Measurements from ENCODE around the gene GPRASP1.

GPRASP1 gene

GRCh38 chrX:102650903-102651241 is 411 bp upstream of the GPRASP1 start:
- Histone ChIP-seq H2BK5ac (ENCODE audit: low read depth, low read length, poor library complexity, severe bottlenecking) (no peak overlapping the region), H2AK5ac (ENCODE audit: low read length, severe bottlenecking) (no peak overlapping the region), H3K4me2 (ENCODE audit: low read length, poor library complexity, severe bottlenecking) (peak overlapping the region; percentile 87), H3K23ac (ENCODE audit: low read length in 2 of 2) (no peak overlapping the region), H3K4me1 (ENCODE audit: control insufficient read depth, insufficient read depth, low read depth, low read length) (peaks cover 4% of the 10 kb centered on the region), H3K4ac (ENCODE audit: low read depth in 1 of 2, low read length in 2 of 2) (no peak overlapping the region), H3K14ac (ENCODE audit: low read length in 2 of 2) (no peak overlapping the region), H4K8ac (ENCODE audit: low read length) (no peak overlapping the region), H3K79me1 (replicated peaks; ENCODE audit: low read length, poor library complexity, severe bottlenecking) (peaks cover 9% of the 10 kb centered on the region), H2BK15ac (ENCODE audit: low read depth, poor library complexity, severe bottlenecking) (no peak overlapping the region), H3K9me3 (ENCODE audit: control insufficient read depth, low read length) (no peaks in the 10 kb centered on the region), H3K27ac (ENCODE audit: low read length, poor library complexity, severe bottlenecking) (no peak overlapping the region), H2BK120ac (ENCODE audit: low read depth, low read length) (no peak overlapping the region), H2BK12ac (ENCODE audit: low read length in 2 of 2) (no peak overlapping the region), H3K27me3 (ENCODE audit: control insufficient read depth in 1 of 2, insufficient read depth in 1 of 2, low read length in 2 of 2) (no peaks in the 10 kb centered on the region), H2AFZ (ENCODE audit: low read depth, low read length) (no peak overlapping the region), H3K18ac (ENCODE audit: low read depth in 1 of 2, low read length in 2 of 2) (peak overlapping the region in 1 of 2 experiments; percentile 34), H3K4me3 (ENCODE audit: insufficient read depth in 1 of 2, low read depth in 1 of 2, low read length in 2 of 2) (peak overlapping the region; percentile 59 to 76), H3K36me3 (ENCODE audit: control insufficient read depth in 1 of 2, insufficient read depth in 2 of 2, low read depth in 1 of 2, low read length in 2 of 2) (no peaks in the 10 kb centered on the region), H4K91ac (ENCODE audit: low read length) (no peak overlapping the region), H3K9ac (ENCODE audit: low read length) (peak overlapping the region; percentile 85)
- DNase-seq, result no peak
- 0% methylated on average over 2 of the region's 23 CpGs for WGBS

- H3K9ac ChIP-seq (ENCODE audit: low read length), result peak overlapping the region; percentile 85
- peaks cover 9% of the 10 kb centered on the region for H3K79me1 ChIP-seq (replicated peaks; ENCODE audit: low read length, poor library complexity, severe bottlenecking)
- peak overlapping the region in 1 of 2 experiments; percentile 12 for H3K18ac ChIP-seq (ENCODE audit: low read depth in 1 of 2, low read length in 2 of 2)
- no peaks in the 10 kb centered on the region for H3K27me3 ChIP-seq (ENCODE audit: control insufficient read depth in 1 of 2, insufficient read depth in 1 of 2, low read length in 2 of 2)
- no peak overlapping the region for H3K23ac ChIP-seq (ENCODE audit: low read length in 2 of 2)
- no peak overlapping the region for H2BK12ac ChIP-seq (ENCODE audit: low read length in 2 of 2)
- H3K4me3 ChIP-seq (ENCODE audit: insufficient read depth in 1 of 2, low read depth in 1 of 2, low read length in 2 of 2), result peak overlapping the region; percentile 59 to 76
- no peak overlapping the region for H4K91ac ChIP-seq (ENCODE audit: low read length)
- no peak overlapping the region for H3K4ac ChIP-seq (ENCODE audit: low read depth in 1 of 2, low read length in 2 of 2)
- H2BK15ac ChIP-seq (ENCODE audit: low read depth, poor library complexity, severe bottlenecking), result no peak overlapping the region
- no peak overlapping the region for H2AFZ ChIP-seq (ENCODE audit: low read depth, low read length)
- peaks cover 4% of the 10 kb centered on the region for H3K4me1 ChIP-seq (ENCODE audit: control insufficient read depth, insufficient read depth, low read depth, low read length)
- no peaks in the 10 kb centered on the region for H3K9me3 ChIP-seq (ENCODE audit: control insufficient read depth, low read length)
- peak; percentile 62 for DNase-seq
- peak overlapping the region; percentile 87 for H3K4me2 ChIP-seq (ENCODE audit: low read length, poor library complexity, severe bottlenecking)
- H2BK5ac ChIP-seq (ENCODE audit: low read depth, low read length, poor library complexity, severe bottlenecking), result no peak overlapping the region
- H2BK120ac ChIP-seq (ENCODE audit: low read depth, low read length), result no peak overlapping the region
- H3K27ac ChIP-seq (ENCODE audit: low read length, poor library complexity, severe bottlenecking), result no peak overlapping the region
- no peaks in the 10 kb centered on the region for H3K36me3 ChIP-seq (ENCODE audit: control insufficient read depth in 1 of 2, insufficient read depth in 2 of 2, low read depth in 1 of 2, low read length in 2 of 2)
- 5% methylated on average over 11 of the region's 22 CpGs for WGBS
- H3K14ac ChIP-seq (ENCODE audit: low read length in 2 of 2), result no peak overlapping the region
- no peak overlapping the region for H2AK5ac ChIP-seq (ENCODE audit: low read length, severe bottlenecking)
- no peak overlapping the region for H4K8ac ChIP-seq (ENCODE audit: low read length)
Observed at GRCh38 chrX:102652031-102652688, 877 bp downstream of the GPRASP1 start.

GRCh38 chrX:102654696-102655095 is 3.4 kb downstream of the GPRASP1 start:
- Histone ChIP-seq H2BK15ac (ENCODE audit: low read depth, poor library complexity, severe bottlenecking) (no peak overlapping the region), H3K79me1 (replicated peaks; ENCODE audit: low read length, poor library complexity, severe bottlenecking) (peaks cover 9% of the 10 kb centered on the region), H3K27me3 (ENCODE audit: control insufficient read depth in 1 of 2, insufficient read depth in 1 of 2, low read length in 2 of 2) (no peaks in the 10 kb centered on the region), H3K4ac (ENCODE audit: low read depth in 1 of 2, low read length in 2 of 2) (no peak overlapping the region), H3K36me3 (ENCODE audit: control insufficient read depth in 1 of 2, insufficient read depth in 2 of 2, low read depth in 1 of 2, low read length in 2 of 2) (no peaks in the 10 kb centered on the region), H2AFZ (ENCODE audit: low read depth, low read length) (no peak overlapping the region), H2AK5ac (ENCODE audit: low read length, severe bottlenecking) (no peak overlapping the region), H3K27ac (ENCODE audit: low read length, poor library complexity, severe bottlenecking) (no peak overlapping the region), H4K8ac (ENCODE audit: low read length) (no peak overlapping the region), H3K9ac (ENCODE audit: low read length) (no peak overlapping the region), H3K4me1 (ENCODE audit: control insufficient read depth, insufficient read depth, low read depth, low read length) (peaks cover 4% of the 10 kb centered on the region), H2BK5ac (ENCODE audit: low read depth, low read length, poor library complexity, severe bottlenecking) (no peak overlapping the region), H3K9me3 (ENCODE audit: control insufficient read depth, low read length) (no peaks in the 10 kb centered on the region), H3K4me3 (ENCODE audit: insufficient read depth in 1 of 2, low read depth in 1 of 2, low read length in 2 of 2) (no peak overlapping the region), H2BK12ac (ENCODE audit: low read length in 2 of 2) (no peak overlapping the region), H2BK120ac (ENCODE audit: low read depth, low read length) (no peak overlapping the region), H3K14ac (ENCODE audit: low read length in 2 of 2) (no peak overlapping the region), H3K4me2 (ENCODE audit: low read length, poor library complexity, severe bottlenecking) (no peak overlapping the region), H4K91ac (ENCODE audit: low read length) (no peak overlapping the region), H3K23ac (ENCODE audit: low read length in 2 of 2) (no peak overlapping the region), H3K18ac (ENCODE audit: low read depth in 1 of 2, low read length in 2 of 2) (no peak overlapping the region)
- no peak for DNase-seq
- 98% methylated on average over 2 of the region's 2 CpGs for whole genome bisulfite sequencing

- H2AK5ac ChIP-seq (ENCODE audit: low read length, severe bottlenecking), result no peak overlapping the region
- no peak overlapping the region for H3K14ac ChIP-seq (ENCODE audit: low read length in 2 of 2)
- no peak overlapping the region for H2BK5ac ChIP-seq (ENCODE audit: low read depth, low read length, poor library complexity, severe bottlenecking)
- H3K36me3 ChIP-seq (ENCODE audit: control insufficient read depth in 1 of 2, insufficient read depth in 2 of 2, low read depth in 1 of 2, low read length in 2 of 2), result no peaks in the 10 kb centered on the region
- no peak overlapping the region for H4K8ac ChIP-seq (ENCODE audit: low read length)
- H3K4me3 ChIP-seq (ENCODE audit: insufficient read depth in 1 of 2, low read depth in 1 of 2, low read length in 2 of 2), result no peak overlapping the region
- no peak overlapping the region for H2BK12ac ChIP-seq (ENCODE audit: low read length in 2 of 2)
- DNase-seq, result peak; percentile 24
- no peak overlapping the region for H3K27ac ChIP-seq (ENCODE audit: low read length, poor library complexity, severe bottlenecking)
- H2BK15ac ChIP-seq (ENCODE audit: low read depth, poor library complexity, severe bottlenecking), result no peak overlapping the region
- H3K79me1 ChIP-seq (replicated peaks; ENCODE audit: low read length, poor library complexity, severe bottlenecking), result peaks cover 7% of the 10 kb centered on the region
- peak overlapping the region; percentile 89 for H3K9ac ChIP-seq (ENCODE audit: low read length)
- no peaks in the 10 kb centered on the region for H3K27me3 ChIP-seq (ENCODE audit: control insufficient read depth in 1 of 2, insufficient read depth in 1 of 2, low read length in 2 of 2)
- H3K18ac ChIP-seq (ENCODE audit: low read depth in 1 of 2, low read length in 2 of 2), result no peak overlapping the region
- H3K4ac ChIP-seq (ENCODE audit: low read depth in 1 of 2, low read length in 2 of 2), result no peak overlapping the region
- no peak overlapping the region for H3K23ac ChIP-seq (ENCODE audit: low read length in 2 of 2)
- no peak overlapping the region for H2BK120ac ChIP-seq (ENCODE audit: low read depth, low read length)
- 96% methylated on average over 2 of the region's 2 CpGs for whole genome bisulfite sequencing
- no peak overlapping the region for H3K4me2 ChIP-seq (ENCODE audit: low read length, poor library complexity, severe bottlenecking)
- no peak overlapping the region for H2AFZ ChIP-seq (ENCODE audit: low read depth, low read length)
- no peaks in the 10 kb centered on the region for H3K9me3 ChIP-seq (ENCODE audit: control insufficient read depth, low read length)
- no peaks in the 10 kb centered on the region for H3K4me1 ChIP-seq (ENCODE audit: control insufficient read depth, insufficient read depth, low read depth, low read length)
- no peak overlapping the region for H4K91ac ChIP-seq (ENCODE audit: low read length)
Observed at GRCh38 chrX:102658556-102658955, 7.3 kb downstream of the GPRASP1 start.
